OCI-LY7 (cell line): ENCODE measurements around the gene BRSK2.

Experiments used
- EZH2phosphoT487 ChIP-seq: fragments of 200-600 bp; sonication (generic); IDR thresholded peaks from 2 replicates; pipeline ENCODE4 v1.6.1; 2018; ENCODE audit warnings: low read depth, borderline replicate concordance, mild to moderate bottlenecking, mixed run types, antibody characterized with exemption, low read length, moderate library complexity, mixed read lengths
- TF ChIP-seq, protein P1 (sequence below): fragments of 200-600 bp; sonication (generic); conservative IDR thresholded peaks from 2 replicates; pipeline ENCODE4 v1.5.1; 2014; ENCODE audit warnings: mild to moderate bottlenecking, antibody characterized with exemption, low read length, moderate library complexity, mixed read lengths

GRCh38 chr11:1372660-1373059 lies 17.1 kb upstream of the BRSK2 start:
- TF ChIP-seq, protein P1, sequence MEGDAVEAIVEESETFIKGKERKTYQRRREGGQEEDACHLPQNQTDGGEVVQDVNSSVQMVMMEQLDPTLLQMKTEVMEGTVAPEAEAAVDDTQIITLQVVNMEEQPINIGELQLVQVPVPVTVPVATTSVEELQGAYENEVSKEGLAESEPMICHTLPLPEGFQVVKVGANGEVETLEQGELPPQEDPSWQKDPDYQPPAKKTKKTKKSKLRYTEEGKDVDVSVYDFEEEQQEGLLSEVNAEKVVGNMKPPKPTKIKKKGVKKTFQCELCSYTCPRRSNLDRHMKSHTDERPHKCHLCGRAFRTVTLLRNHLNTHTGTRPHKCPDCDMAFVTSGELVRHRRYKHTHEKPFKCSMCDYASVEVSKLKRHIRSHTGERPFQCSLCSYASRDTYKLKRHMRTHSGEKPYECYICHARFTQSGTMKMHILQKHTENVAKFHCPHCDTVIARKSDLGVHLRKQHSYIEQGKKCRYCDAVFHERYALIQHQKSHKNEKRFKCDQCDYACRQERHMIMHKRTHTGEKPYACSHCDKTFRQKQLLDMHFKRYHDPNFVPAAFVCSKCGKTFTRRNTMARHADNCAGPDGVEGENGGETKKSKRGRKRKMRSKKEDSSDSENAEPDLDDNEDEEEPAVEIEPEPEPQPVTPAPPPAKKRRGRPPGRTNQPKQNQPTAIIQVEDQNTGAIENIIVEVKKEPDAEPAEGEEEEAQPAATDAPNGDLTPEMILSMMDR = no peak
- no peak for TF ChIP-seq EZH2phosphoT487
